ENCODE results near the gene CDH4.

DNA sequence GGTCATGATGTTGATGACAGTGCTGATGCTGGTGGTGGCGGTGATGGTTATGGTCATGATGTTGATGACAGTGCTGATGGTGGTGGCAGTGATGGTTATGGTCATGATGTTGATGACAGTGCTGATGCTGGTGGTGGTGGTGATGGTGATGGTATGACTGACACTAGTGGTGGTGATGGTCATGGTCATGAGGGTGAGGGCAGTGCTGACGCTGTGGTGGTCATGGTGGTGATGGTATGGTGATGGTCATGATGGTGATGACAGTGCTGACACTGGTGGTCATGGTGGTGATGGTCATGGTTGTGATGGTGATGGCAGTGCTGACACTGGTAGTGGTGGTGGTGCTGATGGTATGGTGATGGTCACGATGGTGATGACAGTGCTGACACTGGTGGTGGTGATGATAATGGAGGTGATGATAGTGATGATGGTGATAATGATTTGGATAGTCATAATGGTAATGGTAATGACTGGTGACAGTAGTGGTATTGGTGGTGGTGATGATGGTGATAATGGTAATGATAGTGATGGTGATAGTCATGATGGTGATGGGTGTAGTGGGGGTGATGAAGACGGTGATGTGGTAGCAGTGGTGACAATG lies 206.2 kb downstream of the CDH4 start:
- TF ChIP-seq, protein P1, sequence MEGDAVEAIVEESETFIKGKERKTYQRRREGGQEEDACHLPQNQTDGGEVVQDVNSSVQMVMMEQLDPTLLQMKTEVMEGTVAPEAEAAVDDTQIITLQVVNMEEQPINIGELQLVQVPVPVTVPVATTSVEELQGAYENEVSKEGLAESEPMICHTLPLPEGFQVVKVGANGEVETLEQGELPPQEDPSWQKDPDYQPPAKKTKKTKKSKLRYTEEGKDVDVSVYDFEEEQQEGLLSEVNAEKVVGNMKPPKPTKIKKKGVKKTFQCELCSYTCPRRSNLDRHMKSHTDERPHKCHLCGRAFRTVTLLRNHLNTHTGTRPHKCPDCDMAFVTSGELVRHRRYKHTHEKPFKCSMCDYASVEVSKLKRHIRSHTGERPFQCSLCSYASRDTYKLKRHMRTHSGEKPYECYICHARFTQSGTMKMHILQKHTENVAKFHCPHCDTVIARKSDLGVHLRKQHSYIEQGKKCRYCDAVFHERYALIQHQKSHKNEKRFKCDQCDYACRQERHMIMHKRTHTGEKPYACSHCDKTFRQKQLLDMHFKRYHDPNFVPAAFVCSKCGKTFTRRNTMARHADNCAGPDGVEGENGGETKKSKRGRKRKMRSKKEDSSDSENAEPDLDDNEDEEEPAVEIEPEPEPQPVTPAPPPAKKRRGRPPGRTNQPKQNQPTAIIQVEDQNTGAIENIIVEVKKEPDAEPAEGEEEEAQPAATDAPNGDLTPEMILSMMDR (conservative IDR thresholded peaks at IDR 0.05): no peak
- TF ChIP-seq ZFX (IDR thresholded peaks at IDR 0.05): no peak

All from C4-2B (cell line).